ENCODE data around the gene ABCC1. TPM values are rescaled to one million over a fixed set of nuclear protein-coding genes. Genes with fewer than 3 reads are reported as not detected.

Gene ABCC1
- total and polyA plus RNA-seq, 2 of the 8 experiments (the other 6 are each of a cell fraction or from before 2014, with no cell fraction given): 42.6 to 66.8 TPM

DNA sequence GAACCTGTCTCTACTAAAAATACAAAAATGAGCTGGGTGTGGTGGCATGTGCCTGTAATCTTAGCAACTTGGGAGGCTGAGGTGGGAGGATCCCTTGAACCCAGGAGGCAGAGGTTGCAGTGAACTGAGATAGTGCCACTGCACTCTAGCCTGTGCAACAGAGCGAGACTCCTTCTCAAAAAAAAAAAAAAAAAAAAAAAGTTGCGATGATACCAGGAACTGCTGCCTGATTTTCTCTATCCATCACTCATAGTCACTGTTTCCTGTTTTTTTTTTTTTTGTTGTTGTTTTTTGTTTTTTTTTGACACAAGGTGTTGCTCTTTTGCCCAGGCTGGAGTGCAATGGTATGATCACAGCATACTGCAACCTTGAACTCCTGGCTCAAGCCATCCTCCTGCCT is 59.2 kb downstream of the ABCC1 start:
- no peak overlapping the region for H2BK5ac ChIP-seq (ENCODE audit: low read depth, low read length)
- FAIRE-seq (no peak), DNase-seq (ENCODE audit: low read depth in 1 of 2, low spot score in 2 of 2) (no peak)
- no peak overlapping the region for H3K4me3 ChIP-seq (ENCODE audit: extremely low read depth in 1 of 4, insufficient read depth in 2 of 4, low read depth in 3 of 4, low read length in 4 of 4)
- H3K79me1 ChIP-seq (ENCODE audit: low read depth, low read length): peaks cover 2% of the 10 kb centered on the region
- no peak overlapping the region for H2AK5ac ChIP-seq (ENCODE audit: low read depth, low read length)
- H3K14ac ChIP-seq (ENCODE audit: insufficient read length): no peak overlapping the region
- no peak overlapping the region for H3K23ac ChIP-seq (ENCODE audit: insufficient read length)
- H2BK20ac ChIP-seq (ENCODE audit: low read length): no peak overlapping the region
- H4K8ac ChIP-seq (ENCODE audit: extremely low read depth, insufficient read depth, low read length): no peak overlapping the region
- H4K5ac ChIP-seq (ENCODE audit: insufficient read length, low read depth, low read length): no peak overlapping the region
- no peak overlapping the region for H2BK120ac ChIP-seq (replicated peaks; ENCODE audit: low read depth, low read length)
- H3K4me1 ChIP-seq (replicated peaks in 1 of 4; ENCODE audit: control insufficient read depth in 3 of 4, insufficient read depth in 4 of 4, low read length in 3 of 4): no peaks in the 10 kb centered on the region
- peaks cover 3 to 18% of the 10 kb centered on the region in 2 experiments for H4K20me1 ChIP-seq (replicated peaks in 1 of 2; ENCODE audit: control insufficient read depth in 1 of 2, insufficient read depth in 2 of 2, low read length in 2 of 2)
- no peaks in the 10 kb centered on the region for H3K27me3 ChIP-seq (replicated peaks in 1 of 4; ENCODE audit: control insufficient read depth in 3 of 4, extremely low read depth in 1 of 4, insufficient read depth in 3 of 4, low read length in 3 of 4)
- H2BK15ac ChIP-seq (ENCODE audit: low read length): no peak overlapping the region
- H3K9ac ChIP-seq (replicated peaks in 1 of 4; ENCODE audit: extremely low read depth in 1 of 4, low read depth in 3 of 4, low read length in 3 of 4): no peak overlapping the region
- H2AFZ ChIP-seq (ENCODE audit: low read length): no peak overlapping the region
- no peak overlapping the region for H3K18ac ChIP-seq (ENCODE audit: extremely low read depth, low read length)
- ChIA-PET POLR2A (ENCODE audit: partially characterized antibody) (interaction anchor here (1.2 kb wide), 1 partner anchor 8 kb away, joined by 3 read pairs; no protein-coding TSS in a partner anchor), CTCF (ENCODE audit: partially characterized antibody) (interaction anchor here (1.0 to 1.4 kb wide), 2 partner anchors 18 to 69 kb away, joined by 4 to 6 read pairs; no protein-coding TSS in a partner anchor)
- H3K23me2 ChIP-seq (ENCODE audit: low read depth, low read length): peaks cover 5% of the 10 kb centered on the region; the same call in 1 of the 2 replicates
- no peak overlapping the region for H3K4me2 ChIP-seq (ENCODE audit: insufficient read depth in 1 of 2, low read depth in 2 of 2, low read length in 2 of 2)
- H4K91ac ChIP-seq (replicated peaks; ENCODE audit: insufficient read length, low read length): no peak overlapping the region
- no peaks in the 10 kb centered on the region for H3K9me3 ChIP-seq (ENCODE audit: insufficient read depth in 2 of 2, low read depth in 1 of 2, low read length in 1 of 2)
- peaks cover 2 to 18% (median 12%) of the 10 kb centered on the region in 4 experiments; a peak in 6 of 8 replicates for H3K36me3 ChIP-seq (ENCODE audit: control insufficient read depth in 2 of 4, insufficient read depth in 4 of 4, low read length in 3 of 4)
- no peak overlapping the region for H3K4ac ChIP-seq (replicated peaks; ENCODE audit: insufficient read length, low read depth, low read length)
- H3K27ac ChIP-seq (ENCODE audit: low read depth, low read length): no peak overlapping the region
- peaks cover 0 to 35% of the 10 kb centered on the region in 2 experiments; a peak in 2 of 4 replicates for H3K79me2 ChIP-seq (ENCODE audit: control insufficient read depth in 1 of 2, insufficient read depth in 2 of 2, low read length in 2 of 2)
- no peak overlapping the region for H3K56ac ChIP-seq (replicated peaks; ENCODE audit: insufficient read length, low read depth, low read length)
- WGBS, 2 experiments (ENCODE audit: extremely low coverage in 1 of 2, insufficient coverage in 1 of 2, insufficient read length in 1 of 2, insufficient replicate concordance in 2 of 2, low coverage in 1 of 2, low lambda C conversion rate in 2 of 2, missing lambda C conversion rate in 1 of 2): no CpG with 5 or more reads among the region's 2 CpGs
- no peak for TF ChIP-seq GABPA (IDR thresholded peaks at IDR 0.05; ENCODE audit: borderline replicate concordance, insufficient read depth, low read length)
- no peak for TF ChIP-seq BACH1 (IDR thresholded peaks at IDR 0.05; ENCODE audit: low read length)
- no peak for TF ChIP-seq JUN (IDR thresholded peaks at IDR 0.05; ENCODE audit: low read depth, low read length)
- TF ChIP-seq CBX5 (IDR thresholded peaks at IDR 0.05; ENCODE audit: low read depth, low read length): no peak
- H2BK12ac ChIP-seq (ENCODE audit: low read depth, low read length): no peak overlapping the region
